ENCODE measurements around the gene GGA2.
A peak's percentile ranks its signal among the peaks of the same experiment; 100 is the strongest.

GGA2 gene

DNA sequence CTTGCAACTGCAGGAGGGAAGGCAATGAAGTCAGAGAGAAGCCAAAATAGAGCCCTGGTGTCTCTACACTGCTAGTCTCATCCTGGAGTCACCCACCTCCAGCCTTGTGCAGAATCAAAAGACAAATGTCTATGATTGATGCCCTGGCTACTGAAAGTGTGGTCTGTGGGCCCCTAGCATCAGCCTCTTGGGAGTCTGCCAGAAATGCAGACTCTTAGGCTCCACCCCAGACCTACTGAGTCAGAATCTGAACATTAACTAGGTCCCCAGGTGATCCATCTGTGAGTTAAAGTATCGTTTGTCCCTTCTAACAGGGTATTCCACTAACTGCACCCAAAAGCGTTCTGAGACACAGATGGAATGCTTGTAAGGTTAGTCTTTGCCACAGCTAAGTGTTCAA is 25.6 kb upstream of the GGA2 start:
- ATAC-seq (replicated peaks; ENCODE audit: extremely low read depth, poor library complexity, severe bottlenecking) (no peak), DNase-seq (ENCODE audit: low spot score in 2 of 2) (no peak)
- Mint-ChIP-seq H3K27me3 (no peaks in the 10 kb centered on the region), H3K4me3 (no peak overlapping the region), H3K36me3 (ENCODE audit: insufficient read depth) (peaks cover 16% of the 10 kb centered on the region), H3K4me1 (no peaks in the 10 kb centered on the region), H3K27ac (ENCODE audit: low read depth) (no peak overlapping the region), H3K9me3 (no peaks in the 10 kb centered on the region)

DNA sequence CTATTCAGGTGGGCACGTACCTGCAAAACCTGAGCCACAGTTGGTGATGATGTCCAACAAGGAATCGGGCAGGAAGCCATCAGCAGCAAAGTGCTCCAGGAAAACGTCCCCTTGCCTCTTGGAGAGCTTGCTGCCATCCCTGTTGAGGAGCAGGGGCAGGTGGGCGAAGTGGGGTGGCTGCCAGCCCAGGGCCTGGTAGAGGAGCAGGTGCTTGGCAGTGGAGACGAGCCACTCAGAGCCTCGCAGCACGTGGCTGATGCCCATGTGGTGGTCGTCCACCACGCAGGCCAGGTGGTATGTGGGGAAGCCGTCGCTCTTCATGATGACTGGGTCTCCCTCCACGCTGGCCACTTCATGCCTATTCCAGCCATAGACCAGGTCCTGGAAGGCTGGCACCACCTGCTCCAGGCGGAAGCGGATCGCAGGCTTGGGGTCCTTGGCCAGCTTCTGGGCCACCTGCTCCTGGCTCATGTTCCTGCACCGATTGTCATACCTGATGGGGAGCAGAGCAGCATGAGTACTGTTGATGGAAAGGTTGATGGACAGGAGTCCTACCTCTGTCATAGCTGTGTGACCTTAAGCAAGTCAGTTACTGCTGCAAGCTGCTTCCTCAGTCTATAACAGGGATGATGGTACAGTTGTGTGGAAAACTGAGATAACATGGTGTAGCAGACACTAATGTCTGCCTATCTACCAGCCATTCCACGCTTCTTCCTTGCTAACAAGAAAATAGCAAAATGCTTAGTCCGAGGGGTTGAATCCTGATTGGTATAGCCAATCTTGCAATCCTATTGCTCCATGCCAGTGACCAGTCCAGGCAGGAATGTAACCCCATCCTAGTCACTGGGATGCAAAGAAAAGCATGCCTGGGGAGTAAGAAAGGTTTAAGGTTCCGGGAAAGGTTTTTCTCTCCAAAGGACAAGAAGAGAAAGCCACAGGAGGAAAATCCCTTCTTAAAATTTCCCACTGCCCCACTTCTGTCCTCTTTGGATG is 24.9 kb upstream of the GGA2 start:
- H3K27ac Mint-ChIP-seq (ENCODE audit: low read depth) = no peak overlapping the region
- no peaks in the 10 kb centered on the region for H3K27me3 Mint-ChIP-seq
- ATAC-seq (replicated peaks; ENCODE audit: extremely low read depth, poor library complexity, severe bottlenecking) = no peak
- H3K4me3 Mint-ChIP-seq = no peak overlapping the region
- H3K36me3 Mint-ChIP-seq (ENCODE audit: insufficient read depth) = peaks cover 17% of the 10 kb centered on the region
- H3K4me1 Mint-ChIP-seq = no peaks in the 10 kb centered on the region
- DNase-seq (ENCODE audit: low spot score in 2 of 2) = no peak
- no peaks in the 10 kb centered on the region for H3K9me3 Mint-ChIP-seq

DNA sequence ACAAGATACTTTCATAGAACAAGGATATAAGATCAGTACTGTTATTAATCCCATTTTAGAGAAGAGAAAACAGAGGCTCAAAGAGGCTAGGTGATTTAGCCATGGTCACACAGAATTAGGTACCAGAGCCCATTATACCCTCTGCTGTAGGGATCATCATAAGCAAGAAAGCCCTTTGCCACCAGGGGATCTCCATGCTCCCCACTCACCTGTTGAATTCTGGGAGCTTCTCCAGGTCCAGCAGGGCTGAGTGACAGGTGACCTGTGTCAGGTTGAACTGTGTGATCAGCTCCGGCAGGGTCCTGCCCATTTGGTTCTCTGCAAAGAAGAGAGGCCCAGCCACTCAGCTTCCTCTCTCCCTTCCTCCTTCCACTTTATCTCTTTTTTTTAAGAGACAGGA is 22.2 kb upstream of the GGA2 start:
- DNase-seq (ENCODE audit: low spot score in 2 of 2) (no peak), ATAC-seq (replicated peaks; ENCODE audit: extremely low read depth, poor library complexity, severe bottlenecking) (no peak)
- Mint-ChIP-seq H3K9me3 (no peaks in the 10 kb centered on the region), H3K27me3 (no peaks in the 10 kb centered on the region), H3K4me3 (no peak overlapping the region), H3K36me3 (ENCODE audit: insufficient read depth) (peaks cover 17% of the 10 kb centered on the region), H3K4me1 (no peaks in the 10 kb centered on the region), H3K27ac (ENCODE audit: low read depth) (no peak overlapping the region)

DNA sequence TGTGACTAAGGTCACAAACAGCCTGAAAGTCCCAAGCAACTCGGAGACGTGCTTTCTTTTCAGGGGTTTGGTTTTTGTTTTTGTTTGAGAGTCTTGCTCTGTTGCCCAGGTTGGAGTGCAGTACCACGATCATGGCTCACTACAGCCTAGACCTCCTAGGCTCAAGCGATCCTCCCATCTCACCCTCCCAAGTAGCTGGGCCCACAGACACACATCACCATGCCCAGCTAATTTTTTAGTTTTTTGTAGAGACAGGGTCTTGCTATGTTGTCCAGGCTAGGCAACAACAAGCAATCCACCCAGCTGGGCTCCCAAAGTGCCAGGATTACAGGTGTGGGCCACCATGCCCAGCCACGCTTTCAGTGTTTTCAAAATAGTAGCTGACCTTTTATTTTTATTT is 19.8 kb upstream of the GGA2 start:
- H3K9me3 Mint-ChIP-seq = no peaks in the 10 kb centered on the region
- H3K4me1 Mint-ChIP-seq = no peaks in the 10 kb centered on the region
- no peak for DNase-seq (ENCODE audit: low spot score in 2 of 2)
- no peaks in the 10 kb centered on the region for H3K27me3 Mint-ChIP-seq
- ATAC-seq (replicated peaks; ENCODE audit: extremely low read depth, poor library complexity, severe bottlenecking) = no peak
- peaks cover 22% of the 10 kb centered on the region for H3K36me3 Mint-ChIP-seq (ENCODE audit: insufficient read depth)
- no peak overlapping the region for H3K4me3 Mint-ChIP-seq
- H3K27ac Mint-ChIP-seq (ENCODE audit: low read depth) = no peak overlapping the region

- Mint-ChIP-seq H3K27me3 (no peaks in the 10 kb centered on the region), H3K4me3 (no peak overlapping the region), H3K27ac (ENCODE audit: low read depth) (no peak overlapping the region), H3K4me1 (no peaks in the 10 kb centered on the region), H3K36me3 (ENCODE audit: insufficient read depth) (peaks cover 24% of the 10 kb centered on the region), H3K9me3 (no peaks in the 10 kb centered on the region)
- ATAC-seq (replicated peaks; ENCODE audit: extremely low read depth, poor library complexity, severe bottlenecking) (no peak), DNase-seq (ENCODE audit: low spot score in 2 of 2) (no peak)
Observed at GRCh38 chr16:23528644-23529310, 18.5 kb upstream of the GGA2 start.

DNA sequence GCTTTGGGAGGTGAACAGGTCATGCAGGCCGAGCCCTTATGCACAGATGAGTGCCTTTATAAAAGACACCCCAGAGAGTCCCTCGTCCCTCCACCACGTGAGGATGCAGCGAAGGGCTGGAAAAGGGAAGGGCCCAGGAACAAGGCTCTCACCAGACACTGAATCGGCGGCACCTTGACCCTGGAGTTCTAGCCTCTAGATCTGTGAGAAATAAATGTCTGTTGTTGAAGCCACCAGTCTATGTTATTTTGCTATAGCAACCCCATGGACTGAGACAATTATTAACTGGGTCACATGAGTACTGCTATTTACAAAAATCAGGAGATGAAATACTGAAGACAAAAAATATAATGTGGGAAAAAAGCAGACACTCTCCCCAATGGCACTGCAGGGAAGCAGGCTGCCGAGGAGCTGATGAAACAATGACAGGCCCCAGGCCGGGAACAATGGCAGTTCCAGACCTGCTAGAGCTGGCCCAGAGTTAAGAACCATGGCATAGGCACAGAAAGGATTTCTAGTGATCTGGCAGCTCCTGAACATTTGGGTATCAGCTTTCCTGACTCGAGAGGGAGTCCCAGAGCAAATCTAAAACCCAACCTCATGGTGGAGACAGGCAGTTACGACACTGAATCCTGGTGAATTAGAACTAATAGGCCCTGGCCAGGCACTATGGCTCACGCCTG is 17.8 kb upstream of the GGA2 start:
- no peak for DNase-seq (ENCODE audit: low spot score in 2 of 2)
- ATAC-seq (replicated peaks; ENCODE audit: extremely low read depth, poor library complexity, severe bottlenecking) = no peak
- Mint-ChIP-seq H3K27me3 (no peaks in the 10 kb centered on the region), H3K36me3 (ENCODE audit: insufficient read depth) (peaks cover 21% of the 10 kb centered on the region), H3K4me3 (no peak overlapping the region), H3K4me1 (no peaks in the 10 kb centered on the region), H3K9me3 (no peaks in the 10 kb centered on the region), H3K27ac (ENCODE audit: low read depth) (no peak overlapping the region)

DNA sequence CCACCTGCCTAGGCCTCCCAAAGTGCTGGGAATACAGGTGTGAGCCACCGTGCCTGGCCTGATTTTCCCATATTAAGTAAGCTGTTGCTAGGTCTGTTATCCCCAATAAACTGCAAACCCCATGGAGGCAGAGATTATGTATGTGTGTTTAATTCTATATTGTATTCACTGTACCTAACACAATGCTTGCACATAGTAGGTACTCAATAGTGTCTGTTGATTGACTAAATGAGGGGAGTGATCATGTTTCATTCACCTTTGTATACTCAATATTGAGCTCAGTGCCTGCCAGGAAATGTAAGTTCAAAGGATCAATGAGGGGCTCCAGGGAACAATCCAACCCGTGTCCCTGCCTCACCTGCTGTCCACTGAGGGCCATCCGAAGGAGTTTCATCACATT is 14.6 kb upstream of the GGA2 start:
- H3K4me3 Mint-ChIP-seq = no peak overlapping the region
- ATAC-seq (replicated peaks; ENCODE audit: extremely low read depth, poor library complexity, severe bottlenecking) (no peak), DNase-seq (ENCODE audit: low spot score in 2 of 2) (no peak)
- H3K27me3 Mint-ChIP-seq = no peaks in the 10 kb centered on the region
- no peaks in the 10 kb centered on the region for H3K9me3 Mint-ChIP-seq
- no peak overlapping the region for H3K27ac Mint-ChIP-seq (ENCODE audit: low read depth)
- peaks cover 23% of the 10 kb centered on the region for H3K36me3 Mint-ChIP-seq (ENCODE audit: insufficient read depth)
- no peaks in the 10 kb centered on the region for H3K4me1 Mint-ChIP-seq

DNA sequence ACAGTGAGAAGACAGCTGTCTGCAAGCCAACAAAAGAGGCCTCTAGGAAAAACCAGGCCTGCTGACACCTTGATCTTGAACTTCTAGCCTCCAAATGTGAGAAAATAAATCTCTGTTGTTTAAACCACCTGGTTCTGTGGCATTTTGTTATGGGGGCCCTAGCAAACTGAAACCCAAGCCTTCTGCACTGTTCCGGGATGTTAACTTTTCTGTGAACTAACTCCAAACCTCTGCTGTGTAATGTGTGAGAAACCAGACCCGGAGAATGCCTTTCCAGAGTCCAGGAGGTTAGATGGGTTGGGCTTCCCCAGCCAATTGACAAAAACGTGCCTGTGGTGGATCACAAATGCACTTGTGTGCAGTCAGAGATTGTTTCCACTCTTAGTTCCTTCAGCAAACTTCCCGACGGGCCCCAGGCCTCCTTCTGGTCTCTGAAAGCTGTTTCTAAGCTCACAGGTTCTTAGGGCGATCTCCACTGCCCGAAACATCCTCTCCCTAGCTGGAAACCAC is 13.6 kb upstream of the GGA2 start:
- no peak for DNase-seq (ENCODE audit: low spot score in 2 of 2)
- no peak overlapping the region for H3K4me3 Mint-ChIP-seq
- H3K27me3 Mint-ChIP-seq = no peaks in the 10 kb centered on the region
- no peaks in the 10 kb centered on the region for H3K9me3 Mint-ChIP-seq
- H3K4me1 Mint-ChIP-seq = no peaks in the 10 kb centered on the region
- no peak for ATAC-seq (replicated peaks; ENCODE audit: extremely low read depth, poor library complexity, severe bottlenecking)
- peaks cover 26% of the 10 kb centered on the region for H3K36me3 Mint-ChIP-seq (ENCODE audit: insufficient read depth)
- peak overlapping the region; percentile 72 for H3K27ac Mint-ChIP-seq (ENCODE audit: low read depth)

DNA sequence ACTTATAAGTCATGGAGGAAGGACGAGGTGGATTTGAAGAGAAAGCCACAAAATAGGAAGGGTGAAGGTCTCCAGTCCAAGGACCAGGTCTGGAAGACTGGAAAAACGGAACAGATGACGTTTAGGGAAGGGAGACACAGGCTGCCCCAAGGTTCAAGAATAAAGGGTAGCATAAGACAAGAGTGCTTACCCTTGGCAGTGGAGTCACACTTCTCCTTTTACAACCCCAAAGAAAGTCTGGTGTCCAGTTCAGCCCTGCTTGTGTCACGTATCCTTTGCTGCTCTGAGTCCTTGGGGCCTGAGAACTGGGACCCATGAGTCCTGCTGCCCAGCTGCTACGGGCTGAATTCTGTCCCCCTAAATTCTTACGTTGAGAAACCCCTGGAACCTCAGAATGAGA is 13.0 kb upstream of the GGA2 start:
- Mint-ChIP-seq H3K36me3 (ENCODE audit: insufficient read depth) (peaks cover 25% of the 10 kb centered on the region), H3K27ac (ENCODE audit: low read depth) (no peak overlapping the region), H3K4me1 (peaks cover 3% of the 10 kb centered on the region), H3K27me3 (no peaks in the 10 kb centered on the region), H3K9me3 (no peaks in the 10 kb centered on the region), H3K4me3 (no peak overlapping the region)
- DNase-seq (ENCODE audit: low spot score in 2 of 2) (no peak), ATAC-seq (replicated peaks; ENCODE audit: extremely low read depth, poor library complexity, severe bottlenecking) (no peak)

DNA sequence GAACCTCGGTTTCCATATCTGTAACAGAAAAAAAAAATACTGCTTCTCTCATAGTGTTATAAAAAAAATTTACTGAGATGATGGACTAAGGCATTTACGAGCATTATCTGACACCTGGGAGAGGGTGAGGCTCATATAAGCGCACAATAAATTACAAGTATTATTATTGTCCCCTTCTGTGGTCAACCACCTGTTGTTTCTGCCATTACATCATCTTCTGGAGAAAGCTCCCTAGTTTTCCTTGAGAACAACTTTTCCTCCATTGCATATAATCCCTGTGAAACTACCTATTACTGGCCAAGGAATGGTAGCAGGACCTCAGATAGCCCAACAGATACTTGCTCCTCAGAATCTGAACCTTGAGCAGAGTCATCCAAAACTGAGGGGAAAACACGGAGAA is 11.7 kb upstream of the GGA2 start:
- no peaks in the 10 kb centered on the region for H3K9me3 Mint-ChIP-seq
- H3K4me1 Mint-ChIP-seq = peaks cover 6% of the 10 kb centered on the region
- ATAC-seq (replicated peaks; ENCODE audit: extremely low read depth, poor library complexity, severe bottlenecking) (no peak), DNase-seq (ENCODE audit: low spot score in 2 of 2) (no peak)
- peaks cover 24% of the 10 kb centered on the region for H3K36me3 Mint-ChIP-seq (ENCODE audit: insufficient read depth)
- H3K4me3 Mint-ChIP-seq = no peak overlapping the region
- no peaks in the 10 kb centered on the region for H3K27me3 Mint-ChIP-seq
- H3K27ac Mint-ChIP-seq (ENCODE audit: low read depth) = no peak overlapping the region

DNA sequence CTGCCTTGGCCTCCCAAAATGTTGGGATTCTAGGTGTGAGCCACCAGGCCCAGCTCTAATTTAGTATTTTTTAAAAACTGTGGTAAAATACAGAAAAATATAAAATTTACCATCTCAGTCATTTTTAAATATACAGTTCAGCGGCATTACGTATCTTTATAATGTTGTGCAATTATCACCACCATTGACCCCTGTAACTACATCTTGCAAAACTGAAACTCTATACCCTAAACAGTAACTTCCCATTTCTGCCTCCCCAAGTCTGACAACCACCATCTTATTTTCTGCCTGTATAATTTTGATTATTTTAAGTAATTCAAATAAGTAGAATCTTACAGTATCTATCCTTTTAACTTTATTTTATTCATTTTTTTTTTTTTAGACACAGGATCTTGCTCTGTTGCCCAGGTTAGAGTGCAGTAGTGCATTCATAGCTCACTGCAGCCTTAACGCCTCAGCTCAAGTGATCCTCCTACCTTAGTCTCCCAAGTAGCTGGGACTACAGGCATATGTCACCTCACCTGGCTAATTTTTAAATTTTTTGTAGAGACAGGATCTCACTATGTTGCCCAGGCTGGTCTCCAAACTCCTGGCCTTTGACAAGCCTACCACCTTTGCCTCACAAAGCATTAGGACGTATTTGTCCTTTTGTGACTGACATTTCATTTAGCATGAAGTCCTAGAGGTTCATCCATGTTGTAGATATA is 10.9 kb upstream of the GGA2 start:
- Mint-ChIP-seq H3K4me1 (peaks cover 13% of the 10 kb centered on the region), H3K27ac (ENCODE audit: low read depth) (no peak overlapping the region), H3K36me3 (ENCODE audit: insufficient read depth) (peaks cover 20% of the 10 kb centered on the region), H3K4me3 (no peak overlapping the region), H3K27me3 (no peaks in the 10 kb centered on the region), H3K9me3 (no peaks in the 10 kb centered on the region)
- ATAC-seq (replicated peaks; ENCODE audit: extremely low read depth, poor library complexity, severe bottlenecking) = no peak
- DNase-seq (ENCODE audit: low spot score in 2 of 2) = no peak

DNA sequence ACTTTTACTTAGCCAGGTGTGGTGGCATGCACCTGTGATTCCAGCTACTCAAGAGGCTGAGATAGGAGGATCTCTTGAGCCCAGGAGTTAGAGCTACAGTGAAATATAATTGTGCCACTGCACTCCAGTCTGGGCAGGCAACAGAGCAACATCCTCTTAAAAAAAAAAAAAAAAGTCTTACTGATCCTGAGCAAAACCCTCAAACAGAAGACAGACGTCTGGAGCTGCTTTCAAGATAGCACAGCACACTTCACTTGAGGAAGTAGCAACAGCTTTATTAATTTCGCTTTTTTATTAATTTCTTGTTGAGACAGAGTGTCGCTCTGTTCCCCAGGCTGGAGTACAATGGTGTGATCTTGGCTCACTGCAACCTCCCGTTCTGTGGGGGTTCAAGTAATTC is 10.2 kb upstream of the GGA2 start:
- no peak overlapping the region for H3K27ac Mint-ChIP-seq (ENCODE audit: low read depth)
- peaks cover 21% of the 10 kb centered on the region for H3K36me3 Mint-ChIP-seq (ENCODE audit: insufficient read depth)
- H3K9me3 Mint-ChIP-seq = no peaks in the 10 kb centered on the region
- no peaks in the 10 kb centered on the region for H3K27me3 Mint-ChIP-seq
- ATAC-seq (replicated peaks; ENCODE audit: extremely low read depth, poor library complexity, severe bottlenecking) = no peak
- no peak overlapping the region for H3K4me3 Mint-ChIP-seq
- peaks cover 19% of the 10 kb centered on the region for H3K4me1 Mint-ChIP-seq
- DNase-seq (ENCODE audit: low spot score in 2 of 2) = no peak

All from central memory CD8-positive, alpha-beta T cell (primary cell).